HG03460 (cell line): ENCODE measurements around the gene PRKAG2.
"Not testable (repeated sequence)": the region's sequence is repeated elsewhere in the genome, so short reads cannot be mapped to it uniquely, and the experiment has no call there.

Experiments
- ATAC-seq: cut with Tn5 transposase; IDR thresholded peaks from one replicate; pipeline ENCODE4 v1.9.1; 2021; ENCODE audit not compliant: unreplicated experiment

The PRKAG2 gene

DNA sequence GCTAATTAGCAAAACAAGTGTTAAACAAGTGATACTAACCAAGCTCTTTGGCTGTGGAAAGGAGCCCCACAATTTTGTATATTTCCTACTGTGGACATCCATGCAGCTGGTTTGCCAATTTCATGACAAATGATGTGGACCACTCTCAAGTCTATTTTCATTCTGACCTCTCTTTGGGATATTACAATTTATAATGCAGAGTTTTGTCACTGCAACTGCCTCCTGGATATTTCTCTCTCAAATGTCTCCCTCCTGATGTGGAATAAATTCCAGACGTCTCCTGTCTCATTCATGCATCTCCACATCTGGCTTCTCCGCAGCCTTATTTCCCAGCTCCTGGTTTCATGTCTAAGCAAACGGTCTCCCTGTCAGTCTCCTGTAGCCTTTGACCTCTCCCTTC lies 276.6 kb downstream of the PRKAG2 start:
- ATAC-seq: no peak

DNA sequence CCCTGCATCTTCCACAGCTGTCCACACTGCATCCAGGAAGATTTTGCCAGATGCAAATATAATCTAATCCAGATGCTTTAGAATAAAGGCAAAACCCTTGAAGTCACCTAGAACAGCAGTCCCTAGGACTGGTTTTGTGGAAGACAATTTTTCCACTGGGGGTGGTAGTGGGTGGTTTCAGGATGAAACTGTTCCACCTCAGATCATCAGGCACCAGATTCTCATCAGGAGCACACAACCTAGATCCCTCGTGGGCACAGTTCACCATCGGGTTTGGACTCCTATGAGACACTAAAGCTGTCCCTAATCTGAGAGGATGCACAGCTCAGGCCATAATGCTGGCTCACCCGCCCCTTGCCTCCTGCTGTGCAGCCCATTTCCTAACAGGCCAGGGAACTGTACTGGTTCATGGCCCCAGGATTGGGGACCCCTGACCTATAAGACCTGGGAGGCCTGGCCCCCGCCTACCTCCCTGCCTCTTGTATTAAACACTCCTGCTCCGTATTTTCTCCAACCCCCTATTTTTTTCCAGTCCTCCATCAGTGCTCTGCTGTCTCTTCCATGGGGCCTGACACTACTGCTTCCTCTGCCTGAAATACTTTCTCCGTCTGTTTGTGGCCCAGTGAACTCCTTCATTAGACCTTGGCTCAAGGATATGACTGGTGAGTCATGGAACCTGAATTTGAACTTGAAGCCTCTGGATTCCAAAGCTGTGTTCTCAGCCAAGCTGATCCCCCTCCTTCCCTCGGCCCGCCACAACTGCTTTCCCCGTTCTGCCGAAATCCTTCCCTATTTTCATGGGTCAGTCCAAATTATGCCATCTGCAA lies 277.3 kb downstream of the PRKAG2 start:
- ATAC-seq: no peak

DNA sequence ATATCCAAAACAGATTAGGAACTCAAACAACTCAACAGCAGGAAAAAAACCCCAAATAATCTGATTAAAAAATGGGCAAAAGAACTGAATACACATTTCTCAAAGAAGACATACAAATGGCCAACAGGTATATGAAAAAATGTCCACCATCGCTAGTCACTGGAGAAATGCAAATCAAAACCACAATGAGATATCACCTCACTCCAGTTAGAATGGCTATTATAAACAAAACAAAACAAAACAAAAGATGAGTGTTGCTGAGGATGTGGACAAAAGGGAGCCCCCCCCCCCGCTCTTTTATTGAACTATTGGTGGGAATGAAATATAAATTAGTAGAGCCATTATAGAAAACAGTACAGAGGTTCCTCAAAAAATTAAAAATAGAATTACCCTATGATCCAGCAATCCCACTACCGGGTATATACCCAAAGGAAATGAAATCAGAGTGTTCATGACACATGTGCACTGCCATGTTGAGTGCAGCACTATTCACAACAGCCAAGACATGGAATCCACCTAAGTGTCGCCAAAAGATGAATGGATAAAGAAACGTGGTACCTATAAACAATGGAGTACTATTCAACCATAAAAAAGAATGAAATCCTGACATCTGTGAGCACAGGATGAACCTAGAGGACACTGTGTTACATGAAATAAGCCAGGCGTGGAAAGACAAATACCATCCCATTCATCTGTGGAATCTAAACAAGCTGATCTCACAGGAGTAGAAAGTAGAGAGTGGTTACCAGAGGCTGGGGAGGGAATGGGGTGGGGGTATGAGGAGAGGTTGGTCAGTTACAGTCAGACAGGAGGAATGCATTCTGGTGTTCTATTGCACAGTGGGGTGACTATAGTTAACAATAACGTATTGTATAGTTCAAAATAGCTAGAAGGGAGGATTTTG lies 279.1 kb downstream of the PRKAG2 start:
- no peak for ATAC-seq

DNA sequence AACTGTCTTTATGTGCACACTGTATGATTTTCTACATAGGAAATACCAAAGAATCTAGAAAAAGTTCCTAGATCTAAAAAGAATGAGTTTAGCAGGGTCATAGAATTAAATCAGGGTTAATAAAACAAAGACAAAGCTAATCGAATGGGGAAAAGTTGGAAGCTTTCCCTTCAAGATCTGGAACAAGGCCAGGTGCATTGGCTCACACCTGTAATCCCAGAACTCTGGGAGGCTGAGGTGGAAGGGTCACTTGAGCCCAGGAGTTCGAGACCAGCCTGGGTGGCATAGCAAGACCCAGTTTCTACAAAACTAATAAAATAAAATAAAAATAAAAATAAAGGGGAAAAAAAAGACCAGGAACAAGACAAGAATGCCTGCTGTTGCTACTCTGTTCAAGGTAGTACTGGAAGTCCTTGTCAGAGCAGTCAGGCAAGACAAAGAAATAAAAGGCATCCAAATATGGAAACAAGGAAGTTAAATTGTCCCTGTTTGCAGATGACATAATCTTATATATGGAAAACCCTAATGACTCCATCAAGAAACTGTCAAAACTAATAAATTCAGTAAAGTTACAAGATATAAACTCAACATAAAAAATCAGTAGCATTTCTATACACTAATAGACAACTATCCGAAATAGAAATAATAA lies 281.1 kb downstream of the PRKAG2 start:
- ATAC-seq: no peak

DNA sequence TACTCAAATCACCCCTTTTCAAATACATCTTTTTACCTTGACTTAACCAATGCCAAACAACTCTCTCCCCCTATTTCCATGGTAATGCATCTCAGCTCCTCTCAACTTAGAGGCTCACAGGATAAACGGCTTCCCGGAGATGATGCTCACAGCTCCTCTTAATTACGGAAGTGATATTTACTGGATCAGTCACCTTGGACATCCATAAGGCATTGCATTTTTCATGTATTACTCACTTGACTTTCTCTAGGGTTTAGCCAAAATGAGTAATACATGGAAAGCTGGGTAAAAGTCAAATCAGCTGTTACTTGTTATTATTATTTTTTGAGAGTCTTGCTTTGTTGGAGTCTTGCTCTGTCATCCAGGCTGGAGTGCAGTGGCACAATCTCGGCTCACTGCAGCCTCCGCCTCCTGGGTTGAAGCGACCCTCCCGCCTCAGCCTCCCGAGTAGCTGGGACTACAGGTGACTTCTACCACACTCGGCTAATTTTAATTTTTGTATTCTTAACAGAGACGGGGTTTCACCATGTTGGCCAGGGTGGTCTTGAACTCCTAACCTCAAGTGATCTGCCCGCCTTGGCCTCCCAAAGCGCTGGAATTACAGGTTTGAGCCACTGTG lies 283.9 kb downstream of the PRKAG2 start:
- no peak for ATAC-seq

DNA sequence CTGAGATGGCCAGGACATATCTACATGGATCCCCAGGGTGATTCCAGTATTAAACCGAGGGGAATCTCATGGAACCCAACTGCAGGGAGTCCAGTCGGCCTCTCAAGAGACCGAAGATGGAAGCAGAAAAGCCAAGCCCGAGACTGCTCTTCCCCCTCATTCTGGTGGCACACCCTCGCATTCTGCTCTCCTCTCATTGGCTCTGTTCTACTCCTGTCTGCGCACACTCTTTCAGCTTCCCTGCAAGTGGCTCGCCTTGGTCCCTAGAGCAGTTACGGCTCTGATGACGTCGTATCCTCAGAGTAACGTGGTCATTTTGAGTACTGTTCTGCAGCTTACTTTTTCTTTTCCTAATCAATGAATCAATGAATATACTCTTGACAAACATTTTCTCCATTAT lies 284.6 kb downstream of the PRKAG2 start:
- no peak for ATAC-seq

DNA sequence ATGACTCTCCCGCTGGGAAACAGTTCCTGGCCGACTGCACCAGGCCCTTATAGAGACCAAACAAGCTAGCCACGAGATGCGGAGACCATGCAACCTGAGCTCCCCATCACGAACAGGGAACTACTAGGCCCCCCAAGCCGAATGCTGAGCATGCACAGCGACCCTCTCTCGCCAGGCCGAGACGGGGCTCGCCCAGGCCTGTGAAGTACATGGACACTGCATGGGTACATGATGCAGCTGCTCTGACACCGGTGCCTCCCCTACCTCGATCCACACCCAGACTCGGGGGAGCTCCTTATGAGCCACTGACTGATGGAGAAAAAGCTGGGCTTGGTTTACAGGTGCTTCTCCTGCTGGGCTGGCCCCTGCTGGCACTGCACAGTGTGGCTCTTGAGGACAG lies 285.0 kb downstream of the PRKAG2 start:
- ATAC-seq: no peak

DNA sequence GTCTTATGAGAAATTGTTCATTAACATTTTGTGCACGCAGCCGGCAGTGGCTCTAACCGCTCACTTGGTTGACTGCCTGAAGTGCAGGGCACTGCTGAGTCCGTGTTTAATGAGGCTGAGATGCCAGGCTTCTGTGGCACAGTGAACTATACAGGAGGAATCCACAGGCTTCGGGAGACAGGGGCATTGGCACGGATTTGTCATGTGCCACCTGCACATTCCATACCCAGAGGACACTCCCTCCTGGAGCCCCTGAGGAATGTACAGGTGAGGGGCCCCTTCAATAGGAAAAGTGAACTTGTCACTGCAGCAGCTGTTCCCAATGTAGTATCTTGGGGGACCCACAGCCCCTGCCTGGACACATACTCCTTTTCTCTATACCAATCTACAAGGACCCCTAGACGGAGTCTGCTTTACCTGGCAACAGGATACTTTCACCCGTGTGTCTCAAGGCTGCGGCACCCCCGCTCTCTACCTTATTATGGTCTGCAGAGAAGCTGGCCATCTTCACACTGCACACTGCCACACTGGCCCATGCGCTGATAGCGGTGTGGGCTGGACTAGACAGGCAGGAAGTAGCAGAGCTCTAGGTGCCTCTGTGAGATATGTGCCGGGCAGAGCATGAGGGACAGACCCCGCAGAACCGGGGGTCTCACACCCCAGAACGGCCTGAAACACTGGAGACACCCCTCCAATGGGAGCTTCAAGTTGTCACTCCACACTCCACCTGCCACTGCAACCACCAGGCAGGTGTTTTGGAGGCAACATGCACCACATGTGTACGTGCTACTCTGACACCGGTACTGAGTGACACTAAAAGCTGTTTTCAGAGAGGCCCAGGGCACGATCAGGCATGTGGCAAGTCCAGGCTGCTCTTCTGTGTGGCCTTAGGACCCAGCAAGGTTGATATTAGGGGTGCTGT lies 285.8 kb downstream of the PRKAG2 start:
- no peak for ATAC-seq

DNA sequence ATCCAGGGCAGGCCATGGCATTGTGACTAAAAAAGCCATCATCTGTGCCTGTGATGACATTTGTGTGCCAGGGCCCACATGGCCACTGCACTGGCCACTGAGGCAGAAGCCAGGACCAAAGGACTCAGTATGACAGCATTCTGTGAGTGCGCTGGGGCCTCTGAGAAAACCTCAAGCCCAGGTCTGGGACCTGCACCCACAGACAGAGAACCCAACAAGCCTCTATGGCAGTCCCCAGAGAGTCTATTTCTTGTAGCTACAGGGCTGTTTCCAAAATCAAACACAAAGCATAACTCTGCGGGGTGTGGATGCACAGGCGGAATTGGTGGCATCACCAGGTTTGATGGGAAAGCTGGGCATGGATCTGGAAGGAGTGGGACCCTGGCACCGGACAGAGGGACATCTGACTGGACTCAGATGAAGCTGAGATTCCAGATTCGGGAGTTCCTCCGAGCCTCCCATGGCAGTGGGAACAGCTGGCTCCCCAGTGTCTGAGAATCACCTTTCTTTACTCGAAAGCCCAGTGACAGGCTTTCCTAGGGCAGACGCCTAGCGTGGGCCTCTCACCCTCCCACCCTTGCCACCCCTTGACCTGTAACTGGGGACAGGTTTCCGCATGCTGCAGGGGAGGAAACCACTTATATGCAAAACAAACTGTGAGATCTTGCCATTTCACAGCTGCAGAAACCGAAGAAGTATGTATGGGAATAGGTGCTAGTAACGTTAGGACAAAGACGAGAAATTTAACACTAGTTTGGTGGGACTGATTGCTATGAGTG lies 286.7 kb downstream of the PRKAG2 start:
- ATAC-seq: no peak

DNA sequence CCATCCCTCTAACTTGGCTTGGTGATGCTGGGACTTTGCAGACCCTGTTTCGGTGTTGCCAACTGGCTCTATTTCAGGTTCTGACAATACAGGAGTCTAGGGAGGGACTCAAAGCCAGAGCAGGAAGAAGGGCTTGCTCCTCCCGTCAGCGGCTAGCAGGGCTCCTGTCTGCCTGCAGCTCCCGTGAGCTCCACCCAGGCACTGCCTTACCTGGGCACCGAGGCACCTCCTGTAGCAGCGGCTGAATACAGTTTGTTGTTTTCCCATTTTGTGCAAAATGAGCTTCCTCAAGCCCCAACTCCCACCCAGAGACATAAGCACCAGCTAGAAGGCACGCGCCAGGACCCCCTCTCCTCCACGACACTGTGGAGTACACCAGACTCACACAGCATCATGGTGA lies 287.9 kb downstream of the PRKAG2 start:
- no peak for ATAC-seq

DNA sequence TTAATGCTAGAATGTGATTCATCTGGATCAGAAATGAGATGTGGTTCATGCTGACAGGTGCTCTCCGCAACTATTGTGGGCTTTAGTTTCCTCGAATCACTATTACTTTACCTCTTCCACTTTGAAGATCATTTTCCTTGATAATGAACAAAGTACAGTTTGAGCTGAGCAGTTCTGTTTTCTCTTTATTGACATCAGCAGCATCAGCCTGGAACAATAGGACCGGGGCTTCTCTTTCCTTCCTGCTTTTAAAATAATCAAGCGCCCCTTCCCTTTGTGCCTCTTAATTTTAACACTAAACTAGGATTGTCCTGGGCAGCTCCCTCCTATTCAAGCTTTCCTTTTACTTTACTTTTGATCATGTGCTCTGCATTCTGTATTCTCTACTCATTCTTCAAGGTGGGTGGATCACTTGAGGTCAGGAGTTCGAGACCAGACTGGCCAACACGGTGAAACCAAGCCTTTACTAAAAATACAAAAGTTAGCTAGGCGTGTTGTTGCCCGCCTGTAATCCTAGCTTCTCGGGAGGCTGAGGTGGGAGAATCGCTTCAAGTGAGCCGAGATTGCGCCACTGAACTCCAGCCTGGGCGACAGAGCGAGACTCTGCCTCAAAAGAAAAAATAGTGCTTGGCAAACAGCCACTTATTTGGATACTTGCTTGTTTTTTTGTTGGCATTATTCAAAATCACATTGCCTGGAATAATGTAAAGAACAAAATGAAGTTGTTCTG lies 290.2 kb downstream of the PRKAG2 start:
- ATAC-seq: no peak

DNA sequence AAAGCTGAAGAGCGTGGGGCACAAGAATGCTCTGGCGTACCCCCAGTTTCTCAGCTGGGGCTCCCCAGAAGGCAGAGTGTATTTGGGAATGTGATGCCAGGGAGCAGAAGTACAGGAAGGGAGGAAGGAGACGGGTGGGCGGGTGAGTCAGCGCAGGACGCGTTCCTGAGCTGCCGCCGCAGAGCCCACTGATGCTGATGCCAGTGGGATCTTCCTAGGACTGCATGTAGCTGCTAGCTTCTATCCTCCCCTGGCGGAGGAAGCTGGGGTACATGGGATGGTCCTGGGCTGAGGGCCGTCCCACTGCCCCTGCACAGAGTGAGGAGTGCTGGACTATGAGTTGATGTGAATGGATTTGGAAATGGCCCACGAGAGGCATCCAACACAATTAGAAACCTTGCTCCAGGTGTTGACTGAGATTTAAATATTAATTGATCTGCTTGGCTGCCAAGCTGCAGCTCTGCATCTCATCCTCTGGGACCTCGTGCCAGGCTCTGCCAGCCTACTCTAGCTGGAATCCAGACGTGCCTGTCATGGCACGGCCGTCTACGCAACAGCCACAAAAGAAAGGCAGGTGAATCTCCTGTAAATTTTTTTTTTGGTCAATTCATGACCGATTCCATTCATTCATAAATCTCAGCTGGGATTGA lies 291.0 kb downstream of the PRKAG2 start:
- no peak for ATAC-seq

DNA sequence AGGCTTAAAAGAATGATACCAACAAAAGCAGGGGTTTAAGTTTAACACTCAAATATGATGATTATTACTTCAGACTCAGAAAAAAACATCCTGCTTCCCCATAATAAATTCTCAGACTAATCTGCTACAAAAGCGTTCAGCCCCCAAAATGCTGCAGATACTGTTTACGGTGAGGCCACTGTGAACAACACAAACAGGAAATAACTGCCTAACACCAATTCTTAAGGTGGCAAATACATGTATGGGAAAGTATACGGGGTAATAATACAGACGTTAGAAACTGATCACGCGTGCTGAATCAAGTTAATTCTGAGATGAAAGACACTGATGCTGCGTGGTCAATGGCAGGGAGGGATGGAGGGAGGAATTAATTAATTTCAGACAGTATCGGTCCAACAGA lies 295.2 kb downstream of the PRKAG2 start:
- no peak for ATAC-seq

DNA sequence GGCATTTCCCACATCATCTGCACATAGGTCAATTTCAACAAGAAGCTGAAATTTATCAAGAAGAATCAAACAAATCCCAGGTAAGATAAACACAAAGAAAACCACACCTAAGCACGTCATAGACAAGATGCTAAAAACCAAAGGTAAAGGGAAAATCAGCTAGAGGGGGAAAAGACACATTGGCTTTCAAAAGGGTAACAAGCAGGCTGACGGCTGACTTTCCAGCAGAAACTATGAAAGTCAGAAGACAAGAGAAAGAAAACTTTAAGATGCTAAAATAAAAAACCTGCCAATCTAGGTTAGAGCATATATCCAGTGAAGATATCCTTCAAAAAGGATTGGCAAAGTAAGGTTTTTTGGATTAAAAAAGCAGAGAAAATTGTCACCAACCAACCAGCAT lies 297.3 kb downstream of the PRKAG2 start:
- no peak for ATAC-seq

DNA sequence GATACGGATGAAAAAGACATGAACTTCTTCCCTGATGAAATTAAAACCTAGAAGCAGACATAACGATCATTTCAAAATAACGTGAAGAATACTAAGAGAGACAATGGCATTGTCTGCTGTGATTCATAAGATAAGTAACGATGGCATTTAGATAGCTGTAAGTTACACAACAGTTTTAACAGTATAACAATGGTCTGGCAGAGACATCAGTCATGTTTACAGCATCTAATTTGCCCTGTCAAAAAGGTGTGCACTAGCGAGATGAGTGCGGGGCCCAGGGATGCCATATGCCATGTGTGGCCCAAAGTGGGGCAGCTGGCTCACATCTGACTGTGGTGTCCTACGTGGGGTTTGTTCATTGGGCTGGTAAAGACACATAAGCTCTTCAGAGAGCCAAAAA lies 301.5 kb downstream of the PRKAG2 start:
- ATAC-seq: no peak

DNA sequence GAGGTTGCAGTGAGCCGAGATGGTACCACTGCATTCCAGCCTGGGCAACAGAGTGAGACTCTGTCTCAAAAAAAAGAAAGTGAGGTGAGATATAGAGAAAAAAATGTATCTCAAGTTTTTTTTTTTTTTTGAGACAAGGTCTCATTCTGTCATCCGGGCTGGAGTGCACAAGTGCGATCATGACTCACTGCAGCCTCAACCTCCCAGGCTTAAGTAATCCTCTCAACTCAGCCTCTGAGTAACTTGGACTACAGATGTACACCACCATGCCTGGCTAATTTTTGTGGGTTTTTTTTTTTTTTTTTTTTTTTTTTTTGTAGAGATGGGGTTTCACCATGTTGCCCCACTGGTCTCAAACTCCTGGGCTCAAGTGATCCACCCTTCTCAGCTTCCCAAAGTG lies 303.9 kb downstream of the PRKAG2 start:
- not testable (repeated sequence) for ATAC-seq

DNA sequence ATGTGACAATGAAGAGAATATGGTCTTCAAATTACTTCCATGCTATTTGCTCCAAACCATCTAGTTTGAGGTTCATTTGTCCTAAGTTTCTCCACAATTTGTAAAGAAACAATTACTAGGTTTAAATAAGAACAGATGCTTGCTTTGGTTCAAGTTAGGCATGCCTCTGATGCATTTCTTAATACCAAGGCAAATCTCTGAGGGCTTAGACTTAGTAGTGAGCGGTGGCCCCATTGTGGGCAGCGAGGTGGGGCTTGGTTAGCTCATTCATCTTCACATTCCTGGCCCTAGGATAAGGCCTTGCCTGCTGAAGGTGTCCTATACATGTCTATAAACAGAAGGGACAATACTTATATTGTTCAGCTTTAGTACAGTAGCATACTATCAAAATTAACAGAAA lies 304.8 kb downstream of the PRKAG2 start:
- no peak for ATAC-seq

DNA sequence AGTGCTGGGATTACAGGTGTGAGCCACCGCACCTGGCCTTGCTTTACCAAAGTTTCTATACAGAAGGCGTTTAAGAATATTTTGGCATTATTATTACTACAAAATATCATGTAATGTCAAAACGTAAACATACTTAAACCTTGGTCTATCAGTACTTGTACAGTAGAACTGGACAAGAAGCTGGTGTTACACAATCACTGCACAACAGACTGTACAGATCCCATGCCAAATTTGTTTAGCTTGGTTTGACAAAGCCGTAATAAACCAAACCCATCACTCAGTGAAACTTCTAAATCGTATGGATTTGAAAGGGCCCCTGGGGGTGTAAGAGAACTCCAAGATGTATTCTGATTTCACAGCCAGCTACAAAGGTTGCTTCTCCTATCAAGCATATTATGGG lies 305.4 kb downstream of the PRKAG2 start:
- no peak for ATAC-seq
